Measurements from ENCODE around the gene HECTD1.
"Not testable (repeated sequence)": the region's sequence is repeated elsewhere in the genome, so short reads cannot be mapped to it uniquely, and the experiment has no call there.

HECTD1 gene

DNA sequence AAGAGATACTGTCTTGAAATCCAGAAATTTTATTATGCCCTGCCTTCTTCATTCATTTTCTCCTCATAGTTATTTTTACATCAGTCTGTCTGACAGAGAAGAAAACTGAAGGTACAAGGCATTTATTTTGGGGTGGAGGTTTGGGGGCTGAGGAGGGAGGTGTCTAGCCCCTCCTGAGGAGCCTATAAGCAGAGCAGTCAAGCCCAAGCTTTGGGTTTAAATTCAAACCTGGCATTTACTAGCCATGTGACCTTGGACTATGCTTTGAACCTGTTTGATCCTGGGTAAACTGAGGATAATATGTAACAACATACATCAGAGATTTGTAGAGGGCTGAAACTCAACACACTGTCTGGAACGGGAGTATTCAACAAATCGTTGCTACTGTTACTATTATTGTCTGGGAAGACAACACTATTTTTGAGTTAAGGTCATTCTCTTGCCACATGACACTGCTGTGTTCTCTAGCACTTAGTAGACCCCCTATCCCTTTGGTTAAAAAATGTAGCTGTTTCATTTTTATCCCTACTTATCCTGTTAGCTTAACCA lies 115.4 kb downstream of the HECTD1 start:
- no peak for DNase-seq (ENCODE audit: low read depth)

DNA sequence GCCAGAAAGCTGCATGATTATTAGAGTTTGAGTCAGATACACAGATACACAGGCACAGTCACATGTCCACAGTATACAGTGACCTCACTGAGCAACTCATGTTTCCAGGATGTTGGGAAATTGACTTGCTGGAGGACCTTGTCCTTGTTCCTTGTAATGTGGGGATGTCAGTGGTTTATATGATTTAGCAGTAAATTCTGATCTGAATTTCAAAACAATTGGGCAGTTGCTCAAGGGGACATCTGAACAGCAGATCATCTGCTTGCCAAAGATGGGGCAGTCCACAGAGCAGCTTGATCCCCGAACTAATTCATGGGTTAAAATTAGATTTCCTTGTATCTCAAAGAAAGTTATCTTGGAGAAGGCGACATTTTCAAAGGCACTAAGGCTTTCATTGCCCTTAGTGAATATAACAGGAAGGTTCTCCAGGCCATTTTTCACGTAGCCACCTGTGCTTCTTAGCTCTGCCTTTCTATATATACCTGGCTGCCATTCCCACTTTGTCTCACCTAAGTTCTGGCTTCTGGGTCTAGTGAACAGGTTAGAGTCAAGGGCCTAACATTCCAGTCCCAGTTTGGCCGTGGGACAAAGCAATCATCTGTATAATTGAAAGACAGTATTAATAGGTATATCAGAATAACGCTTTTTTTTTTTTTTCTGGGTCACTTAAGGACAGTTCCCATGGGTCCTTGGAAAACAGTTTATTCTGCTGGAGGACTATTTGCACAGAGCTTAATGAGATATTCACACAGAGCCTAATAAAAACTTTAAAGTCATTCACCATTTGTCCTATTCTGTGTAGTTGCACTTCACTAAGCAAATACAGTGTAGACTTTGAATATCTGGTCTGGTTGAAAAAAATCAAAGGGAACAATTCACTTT lies 116.5 kb downstream of the HECTD1 start:
- no peak for DNase-seq (ENCODE audit: low read depth)

DNA sequence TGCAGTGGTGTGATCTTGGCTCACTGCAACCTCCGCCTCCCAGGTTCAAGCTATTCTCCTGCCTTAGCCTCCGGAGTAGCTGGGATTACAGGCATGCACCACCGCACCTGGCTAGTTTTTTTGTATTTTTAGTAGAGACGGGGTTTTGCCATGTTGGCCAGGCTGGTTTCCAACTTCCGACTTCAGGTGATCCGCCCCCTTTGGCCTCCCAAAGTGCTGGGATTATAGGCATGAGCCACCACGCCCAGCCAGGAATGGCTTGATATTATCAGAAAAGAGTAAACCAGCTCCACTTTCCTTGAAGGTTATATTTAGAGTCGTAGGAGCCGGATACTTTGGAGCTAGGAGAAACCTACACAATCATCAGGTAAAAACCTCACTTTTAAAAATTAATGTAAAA lies 121.1 kb downstream of the HECTD1 start:
- not testable (repeated sequence) for DNase-seq (ENCODE audit: low read depth)

DNA sequence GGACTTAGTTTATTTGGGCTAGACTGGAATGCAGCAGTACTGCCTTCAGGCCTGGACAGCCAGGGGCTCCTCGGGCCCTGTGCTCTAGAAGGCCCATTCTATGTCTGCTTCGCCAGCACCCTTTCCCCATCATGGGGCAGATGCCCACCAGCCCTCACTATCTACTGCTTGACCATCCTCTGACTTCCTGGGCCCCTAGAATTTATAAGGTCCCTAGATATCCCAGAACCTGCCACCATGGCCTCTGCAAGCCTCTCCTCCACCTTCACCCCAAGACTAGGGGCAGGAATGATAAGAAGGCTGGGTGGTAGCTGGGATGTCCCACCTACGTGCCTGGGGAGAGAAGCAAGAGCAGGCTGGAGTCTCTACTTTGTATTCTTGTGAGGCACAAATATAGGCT lies 122.6 kb downstream of the HECTD1 start:
- no peak for DNase-seq (ENCODE audit: low read depth)

DNA sequence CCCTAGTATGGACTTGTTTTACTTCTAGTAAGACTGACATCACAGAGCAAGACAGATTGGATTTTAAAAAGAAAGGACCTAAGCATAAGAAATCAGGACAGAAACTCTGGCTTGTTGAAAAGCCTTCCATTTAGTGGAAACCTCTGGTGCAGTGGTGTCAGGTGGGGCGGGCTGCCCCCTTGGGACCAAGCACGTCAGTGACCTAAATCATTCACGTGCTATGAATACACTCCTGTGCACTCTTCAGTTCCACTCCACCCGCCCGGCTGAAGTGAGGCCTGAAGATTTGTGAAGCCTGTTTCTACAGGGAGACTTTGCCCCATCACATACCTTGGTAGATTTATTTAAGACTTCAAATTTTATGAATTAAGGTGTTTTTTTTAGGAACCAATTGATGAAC lies 123.2 kb downstream of the HECTD1 start:
- no peak for DNase-seq (ENCODE audit: low read depth)

DNA sequence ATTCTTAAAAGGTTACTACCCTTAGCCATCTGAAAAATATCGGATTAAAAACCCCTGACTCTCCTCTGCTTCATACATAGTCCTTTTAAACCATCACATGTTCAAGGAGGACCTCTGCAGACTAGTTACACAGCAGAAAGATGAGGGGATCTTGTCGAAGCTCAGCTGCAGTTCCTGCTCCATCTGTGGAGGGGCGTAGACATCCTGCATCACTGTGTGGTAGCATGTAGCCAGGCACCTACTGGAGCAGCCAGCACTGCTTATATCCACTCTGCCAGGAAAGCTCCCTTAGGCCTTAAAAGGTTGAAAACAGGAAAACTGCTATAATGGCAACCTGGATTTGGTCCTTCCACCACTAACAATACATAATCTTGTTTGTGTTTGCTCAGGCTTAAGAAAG lies 123.8 kb downstream of the HECTD1 start:
- no peak for DNase-seq (ENCODE audit: low read depth)

DNA sequence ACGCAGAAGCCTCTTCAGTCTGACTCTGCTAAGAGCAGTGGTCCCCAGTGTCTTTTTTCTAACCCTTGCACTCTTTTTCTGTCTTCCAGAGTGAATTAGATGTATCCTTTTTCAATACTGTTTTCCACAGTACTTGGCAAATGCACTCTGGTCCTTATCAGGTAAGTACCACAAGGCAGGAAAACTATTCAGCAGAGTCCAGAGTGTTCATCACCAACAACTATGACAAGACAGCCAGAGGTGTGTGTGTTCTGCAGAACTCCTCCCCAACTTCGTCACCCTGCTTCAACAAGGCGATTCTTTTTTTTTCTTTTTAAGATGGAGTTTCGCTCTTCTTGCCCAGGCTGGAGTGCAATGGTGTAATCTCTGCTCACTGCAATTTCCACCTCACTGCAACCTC lies 127.1 kb downstream of the HECTD1 start:
- no peak for DNase-seq (ENCODE audit: low read depth)

DNA sequence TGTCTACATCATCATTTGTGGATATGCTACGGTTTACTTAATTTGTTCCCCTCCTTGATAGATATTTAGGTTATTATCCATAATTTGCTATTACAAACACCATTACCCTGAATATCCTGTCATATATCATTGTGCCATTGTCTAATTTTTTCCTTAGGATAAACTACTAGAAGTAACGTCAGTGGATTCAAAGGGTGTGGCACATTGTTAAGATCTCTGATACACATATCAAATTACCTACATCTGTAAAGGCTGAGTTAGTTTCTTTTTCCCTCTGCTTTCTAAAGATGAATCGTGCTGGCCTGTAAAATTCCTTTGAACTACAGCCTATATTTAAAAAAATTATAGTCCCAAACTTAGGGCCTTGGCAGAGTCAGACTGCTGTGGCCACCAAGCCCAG lies 127.5 kb downstream of the HECTD1 start:
- no peak for DNase-seq (ENCODE audit: low read depth)

DNA sequence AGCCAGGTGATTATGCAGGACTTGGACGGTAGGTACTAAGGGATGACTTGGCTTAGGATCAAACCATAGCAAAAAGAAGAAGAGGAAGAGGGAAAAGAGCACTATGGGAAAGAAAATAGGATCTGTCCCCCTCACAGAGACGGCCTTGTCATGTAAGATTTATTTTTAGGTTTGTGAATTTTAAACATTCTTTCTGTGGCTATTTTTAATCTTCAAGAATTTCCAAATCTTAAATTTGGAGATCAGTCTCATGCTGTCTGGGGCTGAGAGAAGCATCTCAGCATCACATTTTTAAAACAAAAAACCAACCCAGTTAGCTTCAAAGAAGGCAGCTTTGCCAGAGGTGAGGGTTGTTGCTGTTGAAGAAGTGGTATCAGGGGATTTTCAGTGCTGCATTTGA lies 128.8 kb downstream of the HECTD1 start:
- no peak for DNase-seq (ENCODE audit: low read depth)

DNA sequence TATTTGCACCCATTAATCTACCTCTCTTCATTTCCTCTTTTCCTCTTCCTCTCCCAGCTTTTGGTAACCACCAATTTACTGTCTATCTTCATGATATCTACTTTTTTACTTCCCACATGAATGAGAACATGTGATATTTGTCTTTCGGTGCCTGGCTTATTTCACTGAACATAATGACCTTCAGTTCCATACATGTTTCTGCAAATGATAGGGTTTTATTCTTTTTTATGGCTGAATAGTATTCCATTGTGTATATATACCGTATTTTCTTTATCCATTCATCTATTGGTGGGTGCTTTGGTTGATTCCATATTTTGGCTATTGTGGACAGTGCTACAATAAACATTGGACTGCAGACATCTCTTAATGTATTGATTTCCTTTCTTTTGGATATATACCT lies 132.4 kb downstream of the HECTD1 start:
- DNase-seq (ENCODE audit: low read depth), result no peak

DNA sequence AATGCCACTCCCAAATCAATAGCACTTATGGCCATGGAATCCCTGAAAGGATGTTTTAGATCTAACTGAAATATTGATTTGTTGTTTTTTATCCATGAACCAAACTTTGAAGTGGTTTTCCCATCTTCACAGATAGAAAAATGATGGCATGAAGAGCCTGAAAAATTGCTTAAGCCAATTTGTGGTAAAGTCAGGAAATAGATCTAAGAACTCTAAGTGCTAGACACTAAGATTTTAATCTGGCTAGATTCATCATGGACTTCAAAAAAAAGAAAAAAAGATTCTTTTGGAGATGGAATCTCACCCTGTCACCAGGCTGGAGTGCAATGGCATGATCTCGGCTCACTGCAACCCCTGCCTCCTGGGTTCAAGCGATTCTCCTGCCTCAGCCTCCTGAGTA lies 136.4 kb downstream of the HECTD1 start:
- DNase-seq (ENCODE audit: low read depth), result no peak

DNA sequence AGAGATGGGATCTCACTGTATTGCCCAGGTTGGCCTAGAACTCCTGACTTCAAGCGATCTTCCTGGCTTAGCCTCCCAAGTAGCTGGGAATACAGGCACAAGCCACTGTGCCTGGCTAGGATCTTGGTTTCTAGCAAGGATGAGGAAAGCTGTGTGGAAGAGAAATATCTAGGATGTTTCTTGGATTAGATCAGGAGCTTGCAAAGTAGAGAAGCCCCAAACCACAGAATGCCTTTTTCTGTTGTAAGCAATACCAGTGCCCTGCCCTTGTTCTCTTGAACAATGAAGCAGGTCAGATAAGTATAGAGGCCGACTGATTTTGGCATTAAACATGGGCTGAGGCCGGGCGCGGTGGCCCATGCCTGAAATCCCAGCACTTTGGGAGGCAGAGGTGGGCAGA lies 137.2 kb downstream of the HECTD1 start:
- DNase-seq (ENCODE audit: low read depth), result no peak

DNA sequence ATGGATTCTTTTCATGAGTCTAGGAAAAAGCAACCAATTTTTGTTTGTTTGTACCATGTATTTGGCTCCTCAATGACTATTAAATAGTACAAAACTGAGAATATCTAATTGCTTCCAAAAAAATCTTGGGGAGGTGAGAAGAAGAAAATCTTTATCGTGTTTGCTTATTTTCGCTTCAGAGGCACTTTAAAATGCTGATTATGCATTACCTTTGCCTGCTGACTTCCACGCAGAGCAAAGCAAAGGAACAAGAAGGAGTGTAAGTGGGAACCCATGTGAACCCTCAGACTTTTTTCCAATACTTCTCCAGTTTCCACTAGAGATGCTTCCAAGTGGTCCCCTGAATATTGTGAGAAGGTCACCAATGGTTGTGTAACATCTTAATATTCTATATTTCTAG lies 138.2 kb downstream of the HECTD1 start:
- DNase-seq (ENCODE audit: low read depth), result no peak

DNA sequence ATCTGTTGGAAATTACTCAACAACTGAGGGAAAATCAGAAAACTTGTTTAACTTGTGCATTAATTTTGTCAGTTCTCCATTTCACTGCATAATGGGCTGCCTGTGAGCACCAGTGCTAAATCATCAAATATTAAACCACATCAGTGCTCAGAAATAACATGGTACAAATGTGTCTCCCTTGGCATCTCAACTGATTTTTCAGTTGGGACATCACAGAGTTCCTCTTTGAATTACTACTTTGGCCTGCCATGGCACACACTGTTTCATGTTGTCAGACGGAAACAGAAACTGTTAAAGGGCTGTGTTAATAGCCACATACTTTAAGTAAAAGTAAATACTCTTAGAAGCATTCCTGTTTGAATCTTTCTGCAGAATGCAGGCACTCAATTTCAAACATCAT lies 139.4 kb downstream of the HECTD1 start:
- DNase-seq (ENCODE audit: low read depth), result no peak

DNA sequence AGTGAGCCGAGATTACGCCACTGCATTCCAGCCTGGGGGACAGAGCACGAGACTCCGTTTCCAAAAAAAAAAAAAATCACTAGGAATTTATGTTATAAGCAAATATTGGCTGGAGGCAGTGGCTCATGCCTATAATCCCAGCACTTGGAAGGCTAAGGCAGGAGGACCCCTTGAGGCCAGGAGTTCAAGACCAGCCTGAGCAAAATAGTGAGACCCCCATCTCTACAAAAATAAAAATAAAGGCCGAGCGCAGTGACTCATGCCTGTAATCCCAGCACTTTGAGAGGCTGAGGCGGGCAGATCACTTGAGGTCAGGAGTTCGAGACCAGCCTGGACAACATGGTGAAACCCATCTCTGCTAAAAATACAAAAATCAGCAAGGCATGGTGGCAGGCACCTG lies 144.7 kb downstream of the HECTD1 start:
- not testable (repeated sequence) for DNase-seq (ENCODE audit: low read depth)

DNA sequence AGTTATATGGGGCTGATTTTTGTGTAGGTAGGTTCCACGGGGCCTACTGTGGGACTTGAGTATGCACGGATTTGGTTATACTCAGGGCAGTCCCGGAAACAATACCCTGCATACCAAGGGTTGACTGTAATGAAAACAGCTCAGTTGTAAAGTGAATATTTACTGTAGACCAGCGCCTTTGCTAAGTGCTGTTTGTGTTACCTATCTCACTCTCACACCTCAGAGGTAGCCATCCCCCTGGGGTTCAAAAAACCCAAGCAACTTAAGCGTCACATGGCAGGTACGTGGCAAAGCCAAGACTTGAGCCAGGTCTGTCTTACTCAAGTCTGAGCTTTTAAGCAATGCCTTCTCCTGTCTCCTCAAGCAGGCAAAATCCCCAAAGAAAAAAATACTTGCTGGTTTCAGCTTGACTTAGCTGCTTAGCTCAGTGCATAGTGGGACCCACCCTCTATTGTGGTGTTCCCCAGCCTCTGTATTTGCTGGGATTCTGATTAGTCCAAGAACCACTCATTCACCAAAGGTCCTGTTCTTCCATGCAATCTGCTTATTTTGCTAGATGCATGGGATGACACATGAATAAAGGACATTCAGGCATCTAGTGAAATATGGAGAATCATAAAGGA lies 147.2 kb downstream of the HECTD1 start:
- no peak for DNase-seq (ENCODE audit: low read depth)

DNA sequence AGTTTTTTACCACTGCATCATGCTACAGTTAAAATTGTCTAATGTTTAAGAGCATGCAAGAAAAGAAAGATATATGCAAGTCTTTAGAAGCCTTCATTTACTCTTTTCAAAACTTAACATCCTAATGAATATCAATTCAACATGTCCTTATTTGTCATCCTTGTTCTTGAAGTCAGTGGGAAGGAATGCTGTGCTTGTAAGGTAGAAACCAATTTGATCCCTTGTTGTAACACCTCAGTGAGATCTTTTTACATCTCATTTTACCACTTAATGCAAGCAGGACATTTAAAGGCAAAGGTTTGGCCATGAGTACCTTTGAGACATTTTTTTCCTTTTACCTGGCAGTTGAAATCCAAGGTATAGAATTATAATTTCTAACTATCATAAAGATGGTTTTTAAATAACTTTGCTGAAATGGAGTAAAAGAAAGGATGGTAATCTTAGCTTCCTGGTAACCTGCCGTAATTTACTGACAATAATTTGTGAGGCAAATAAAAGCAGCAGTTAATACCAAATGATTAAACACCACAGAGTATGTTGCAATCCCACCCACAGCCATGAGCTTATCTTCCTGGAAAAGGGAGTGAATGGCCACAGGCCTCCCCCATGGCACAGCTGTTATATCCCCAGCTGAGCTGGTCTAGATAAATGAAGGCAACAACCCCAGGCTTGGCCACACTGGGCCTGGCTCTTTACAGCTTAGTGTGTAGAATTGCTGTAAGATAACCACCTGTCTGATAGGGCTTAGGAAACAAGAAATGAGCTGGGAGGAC lies 148.3 kb downstream of the HECTD1 start:
- no peak for DNase-seq (ENCODE audit: low read depth)

DNA sequence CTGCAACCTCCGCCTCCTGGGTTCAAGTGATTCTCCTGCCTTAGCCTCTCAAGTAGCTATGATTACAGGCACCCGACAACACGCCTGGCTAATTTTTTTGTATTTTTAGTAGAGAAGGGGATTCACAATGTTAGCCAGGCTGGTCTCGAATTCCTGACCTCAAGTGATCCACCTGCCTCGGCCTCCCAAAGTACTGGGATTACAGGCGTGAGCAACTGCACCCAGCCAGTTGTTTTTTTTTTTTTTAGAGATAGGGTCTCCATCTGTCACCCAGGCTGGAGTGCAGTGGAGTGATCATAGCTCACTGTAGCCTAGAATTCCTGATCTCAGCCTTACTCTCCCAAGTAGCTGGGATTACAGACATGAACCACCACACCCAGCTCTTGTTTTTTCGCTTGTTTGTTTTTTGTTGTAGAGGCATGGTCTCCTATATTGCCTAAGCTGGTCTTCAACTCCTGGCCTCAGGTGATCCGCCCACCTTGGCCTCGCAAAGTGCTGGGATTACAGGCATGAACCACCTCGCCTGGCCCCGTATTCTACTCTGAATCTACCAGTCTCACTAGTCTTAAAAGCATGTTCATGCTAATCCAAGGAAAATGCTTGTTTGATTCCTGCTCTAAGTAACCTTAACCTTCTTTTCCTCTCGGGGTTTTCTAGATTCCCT lies 149.8 kb downstream of the HECTD1 start:
- no peak for DNase-seq (ENCODE audit: low read depth)

DNA sequence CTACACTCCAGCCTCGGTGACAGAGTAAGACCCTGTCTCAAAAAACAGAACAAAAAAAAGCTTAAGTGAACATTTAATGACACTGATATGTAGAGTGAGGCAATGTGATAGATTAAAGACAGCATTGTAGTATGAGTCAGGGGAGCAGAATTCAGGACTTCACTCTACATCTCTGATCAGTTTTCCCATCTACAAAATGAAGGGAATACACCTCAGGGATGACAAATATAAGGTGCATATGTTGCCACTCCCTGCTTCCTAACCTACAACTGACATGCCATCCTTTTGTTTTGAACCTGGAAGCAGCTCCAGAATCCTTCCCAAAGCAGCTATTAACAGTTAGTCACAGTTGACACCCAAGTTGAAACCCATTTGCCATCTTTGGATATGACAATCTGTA lies 150.6 kb downstream of the HECTD1 start:
- DNase-seq (ENCODE audit: low read depth), result no peak

DNA sequence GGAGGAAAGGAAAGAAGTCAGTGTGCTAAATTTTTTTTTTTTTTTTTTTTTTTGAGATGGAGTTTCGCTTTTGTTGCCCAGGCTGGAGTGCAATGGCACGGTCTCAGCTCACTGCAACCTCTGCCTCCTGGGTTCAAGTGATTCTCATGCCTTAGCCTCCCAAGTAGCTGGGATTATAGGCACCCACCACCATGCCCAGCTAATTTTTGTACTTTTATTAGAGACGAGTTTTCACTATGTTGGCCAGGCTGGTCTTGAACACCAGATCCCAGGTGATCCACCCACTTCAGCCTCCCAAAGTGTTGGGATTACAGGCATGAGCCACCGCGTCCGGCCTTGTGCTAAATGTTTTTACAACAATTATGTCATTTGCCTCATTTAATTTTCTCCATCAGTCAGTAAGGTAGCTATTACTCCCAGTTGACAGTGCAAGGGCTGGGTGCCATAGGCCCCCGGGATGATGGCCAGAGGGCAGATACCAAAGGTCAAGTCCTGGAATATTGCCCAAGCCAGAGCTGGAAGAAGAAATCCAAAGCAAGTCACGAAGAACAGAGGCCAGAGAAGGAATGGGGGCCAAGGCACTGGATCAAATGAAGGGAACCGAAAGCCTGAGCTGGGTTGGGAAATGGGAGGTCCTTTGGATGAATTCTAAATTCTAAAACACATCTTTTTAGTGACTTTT lies 154.5 kb downstream of the HECTD1 start:
- not testable (repeated sequence) for DNase-seq (ENCODE audit: low read depth)

DNA sequence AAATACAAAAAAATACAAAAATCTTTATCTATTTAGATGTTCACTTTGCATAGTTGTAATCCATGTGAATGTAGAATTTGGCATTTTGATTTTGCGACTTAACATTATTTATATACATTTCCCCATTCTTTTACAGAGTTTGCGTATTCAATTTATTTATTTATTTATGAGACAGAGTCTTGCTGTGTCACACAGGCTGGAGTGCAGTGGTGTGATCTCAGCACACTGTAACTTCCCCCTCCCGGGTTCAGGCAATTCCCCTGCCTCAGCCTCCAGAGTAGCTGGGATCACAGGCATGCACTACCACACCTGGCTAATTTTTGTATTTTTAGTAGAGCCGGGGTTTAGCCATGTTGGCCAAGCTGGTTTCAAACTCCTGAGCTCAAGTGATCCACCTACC lies 156.1 kb downstream of the HECTD1 start:
- no peak for DNase-seq (ENCODE audit: low read depth)

DNA sequence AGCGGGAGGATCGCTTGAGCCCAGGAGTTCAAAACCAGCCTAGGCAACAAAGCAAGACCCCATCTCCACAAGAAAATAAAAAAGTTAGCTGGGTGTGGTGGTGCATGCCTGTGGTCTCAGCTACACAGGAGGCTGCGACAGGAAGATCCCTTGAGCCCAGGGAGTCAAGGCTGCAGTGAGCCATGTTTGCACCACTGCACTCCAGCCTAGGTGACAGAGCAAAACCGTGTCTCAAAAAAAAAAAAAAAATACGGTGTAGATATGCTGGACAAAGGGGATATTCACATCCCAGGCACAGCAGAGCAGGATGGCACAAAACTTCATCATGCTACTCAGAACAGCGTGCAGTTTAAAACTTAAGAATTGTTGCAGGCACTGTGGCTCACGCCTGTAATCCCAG lies 156.6 kb downstream of the HECTD1 start:
- no peak for DNase-seq (ENCODE audit: low read depth)

Data from stimulated activated CD8-positive, alpha-beta memory T cell treated with anti-CD3 and anti-CD28 coated beads, Interleukin-4, amount 100 ng/mL, for 24 hours (primary cell).